GM21576 (cell line): ENCODE measurements around the gene TTC22.
A peak's percentile ranks its signal among the peaks of the same experiment; 100 is the strongest.

ENCODE experiments used
- ATAC-seq: cut with Tn5 transposase; IDR thresholded peaks from one replicate; pipeline ENCODE4 v1.9.1; 2021; ENCODE audit warnings: mild to moderate bottlenecking, moderate library complexity; ENCODE audit not compliant: unreplicated experiment

The TTC22 gene

GRCh38 chr1:54834007-54834541 lies 33.0 kb upstream of the TTC22 start:
- ATAC-seq, result no peak

- ATAC-seq, result no peak
Observed at GRCh38 chr1:54833121-54833520, 32.0 kb upstream of the TTC22 start.

DNA sequence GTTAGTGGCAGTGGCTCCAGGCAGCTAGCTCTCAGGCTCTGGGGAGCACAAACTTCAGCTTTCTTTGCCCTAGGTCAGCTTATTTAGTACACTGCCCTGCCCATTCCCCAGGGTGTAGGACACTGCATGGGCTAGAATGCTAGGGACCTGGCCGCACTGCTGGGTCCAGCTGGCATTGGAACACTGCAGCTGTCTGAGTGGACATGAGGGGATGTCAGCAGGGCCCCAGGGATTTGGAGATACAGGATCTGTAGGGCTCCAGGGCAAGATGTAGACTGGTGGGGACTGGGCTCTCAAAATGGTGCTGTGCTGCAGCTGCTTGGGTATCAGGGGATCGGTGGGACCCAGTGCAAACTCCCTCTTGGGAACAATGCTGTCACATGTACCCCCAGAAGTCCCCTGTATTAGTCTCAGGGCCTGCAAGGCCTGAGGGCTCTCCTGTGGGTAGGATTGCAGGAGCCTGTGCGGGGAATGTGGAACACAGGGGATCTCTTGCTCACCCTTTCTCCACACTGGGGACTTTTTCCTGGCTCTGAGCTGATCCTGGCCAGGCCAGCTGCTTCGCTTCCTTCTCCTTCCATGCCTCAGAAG lies 25.2 kb upstream of the TTC22 start:
- ATAC-seq, result no peak

- no peak for ATAC-seq
Observed at GRCh38 chr1:54825696-54826095, 24.6 kb upstream of the TTC22 start.

DNA sequence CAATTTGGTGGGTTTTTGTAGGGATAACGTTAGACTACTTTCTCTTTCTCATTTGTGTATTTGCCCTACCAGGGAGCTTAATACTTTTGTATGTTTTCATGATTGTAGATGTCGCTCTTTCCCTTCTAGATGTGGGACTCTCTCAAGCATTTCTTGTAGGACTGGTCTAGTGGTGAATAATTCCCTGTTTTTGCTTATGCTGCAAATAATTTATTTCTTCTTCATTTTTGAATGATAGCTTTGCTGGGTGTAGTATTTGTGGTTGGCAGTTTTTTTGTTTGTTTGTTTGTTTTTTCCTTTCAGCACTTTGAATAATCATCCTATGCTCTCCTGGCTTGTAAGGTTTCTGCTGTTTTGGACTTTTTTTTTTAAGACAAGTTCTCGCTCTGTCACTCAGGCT lies 22.5 kb upstream of the TTC22 start:
- ATAC-seq, result no peak

GRCh38 chr1:54819733-54820132 lies 18.6 kb upstream of the TTC22 start:
- ATAC-seq, result no peak

DNA sequence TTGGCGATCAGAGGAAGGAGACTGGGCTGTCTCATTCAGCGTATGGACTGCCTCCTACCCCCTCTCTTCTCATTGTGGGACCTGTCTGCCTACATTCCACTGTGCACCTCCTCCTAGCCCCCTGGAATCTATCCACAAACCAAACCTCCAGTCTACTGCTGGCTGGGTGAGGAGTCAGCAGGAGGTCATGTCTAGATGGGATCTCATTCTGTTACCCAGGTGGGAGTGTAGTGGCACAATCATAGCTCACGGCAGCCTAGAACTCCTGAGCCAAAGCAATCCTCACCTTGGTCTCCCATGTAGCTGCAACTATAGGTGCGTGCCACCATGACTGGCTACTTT lies 18.0 kb upstream of the TTC22 start:
- ATAC-seq, result no peak

DNA sequence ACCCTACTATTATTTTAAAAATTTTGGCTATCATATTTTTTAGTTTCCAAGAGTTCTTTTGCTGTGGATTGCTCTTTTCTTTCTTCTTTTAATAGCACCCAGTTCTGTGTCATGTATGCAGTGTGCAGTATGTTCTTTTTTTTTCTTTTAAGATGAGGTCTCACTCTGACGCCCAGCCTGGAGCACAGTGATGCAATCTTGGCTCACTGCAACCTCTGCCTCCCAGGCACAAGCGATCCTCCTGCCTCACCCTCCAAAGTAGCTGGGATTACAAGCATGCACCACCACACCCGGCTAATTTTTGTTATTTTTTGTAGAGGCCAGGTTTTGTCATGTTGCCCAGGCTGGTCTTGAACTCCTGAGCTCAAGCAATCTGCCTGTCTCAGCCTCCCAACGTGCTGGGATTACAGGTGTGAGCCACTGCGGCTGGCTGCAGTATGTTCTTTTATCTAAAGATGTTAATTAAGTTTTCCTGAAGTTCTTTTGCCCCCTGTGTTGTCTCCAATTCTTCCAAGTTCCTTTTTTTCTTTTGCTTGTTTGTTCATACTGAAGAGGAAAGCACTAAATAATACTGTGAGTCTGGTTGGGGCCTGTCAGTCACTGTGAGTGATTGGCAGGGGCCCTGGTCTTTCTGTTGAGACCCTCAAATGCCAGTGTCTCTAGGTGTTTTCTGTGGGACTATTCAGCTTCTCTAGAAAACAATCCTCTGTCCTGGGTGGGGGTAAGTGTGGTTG lies 17.5 kb upstream of the TTC22 start:
- ATAC-seq, result no peak

GRCh38 chr1:54816951-54817350 lies 15.8 kb upstream of the TTC22 start:
- ATAC-seq, result no peak

DNA sequence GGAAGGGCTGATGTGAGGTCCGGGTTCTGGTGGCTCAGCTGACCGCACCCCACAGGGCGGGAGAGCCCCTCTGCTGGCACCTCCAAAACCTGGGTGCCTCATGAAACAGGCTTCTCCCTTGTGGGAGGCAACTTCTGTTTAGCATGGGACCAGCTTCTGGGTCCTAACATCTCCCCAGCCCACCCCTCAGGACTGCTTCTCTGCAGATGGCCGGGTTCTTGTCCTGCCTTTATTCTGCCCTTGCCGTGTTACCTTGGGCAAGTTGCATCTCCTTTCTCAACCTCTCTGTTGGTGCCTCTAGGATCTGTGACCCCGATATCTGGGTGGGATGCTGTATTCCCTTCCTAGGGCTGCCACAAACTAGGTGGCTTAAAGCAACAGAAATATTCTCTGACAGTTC lies 15.0 kb upstream of the TTC22 start:
- ATAC-seq, result no peak

DNA sequence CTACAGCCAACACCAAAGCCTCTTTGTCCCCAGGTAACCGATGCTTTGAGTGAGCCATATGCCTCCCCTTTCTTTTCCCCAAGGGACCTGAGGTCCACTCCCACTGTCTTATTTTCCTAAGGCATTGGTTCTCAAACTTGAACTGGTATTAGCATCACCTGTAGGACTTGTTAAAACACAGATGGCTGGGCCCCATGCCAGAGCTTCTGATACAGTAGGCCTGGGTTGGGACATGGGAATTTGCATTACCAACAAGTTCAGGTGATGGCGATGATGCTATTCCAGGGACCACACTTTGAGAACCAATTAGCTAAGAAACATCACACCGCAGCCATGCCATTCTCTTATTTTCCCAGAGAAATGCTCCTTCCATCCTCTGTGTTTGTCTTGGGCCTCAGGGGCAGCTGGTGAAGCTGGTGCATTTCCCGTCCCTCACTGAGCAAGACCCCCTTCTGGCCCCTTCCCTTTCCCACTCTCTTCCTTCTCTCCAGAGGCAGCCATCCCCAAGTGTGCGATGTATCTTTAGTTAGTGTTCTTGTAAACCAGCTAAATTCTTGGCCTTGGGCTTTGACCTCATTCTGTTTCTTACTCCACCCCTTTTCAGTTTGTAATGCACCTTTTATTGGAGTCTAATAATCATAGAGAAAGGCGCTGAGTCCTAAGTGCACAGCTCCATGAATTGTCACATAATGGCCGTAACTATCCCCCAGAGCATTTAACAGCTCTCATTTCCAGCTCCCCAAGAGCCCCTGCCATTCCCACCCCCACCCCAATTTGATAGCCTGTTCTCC lies 14.2 kb upstream of the TTC22 start:
- no peak for ATAC-seq

- no peak for ATAC-seq
Observed at GRCh38 chr1:54814571-54814970, 13.4 kb upstream of the TTC22 start.

- no peak for ATAC-seq
Observed at GRCh38 chr1:54814126-54814498, 13.0 kb upstream of the TTC22 start.

- ATAC-seq, result no peak
Observed at GRCh38 chr1:54813485-54814125, 12.5 kb upstream of the TTC22 start.

DNA sequence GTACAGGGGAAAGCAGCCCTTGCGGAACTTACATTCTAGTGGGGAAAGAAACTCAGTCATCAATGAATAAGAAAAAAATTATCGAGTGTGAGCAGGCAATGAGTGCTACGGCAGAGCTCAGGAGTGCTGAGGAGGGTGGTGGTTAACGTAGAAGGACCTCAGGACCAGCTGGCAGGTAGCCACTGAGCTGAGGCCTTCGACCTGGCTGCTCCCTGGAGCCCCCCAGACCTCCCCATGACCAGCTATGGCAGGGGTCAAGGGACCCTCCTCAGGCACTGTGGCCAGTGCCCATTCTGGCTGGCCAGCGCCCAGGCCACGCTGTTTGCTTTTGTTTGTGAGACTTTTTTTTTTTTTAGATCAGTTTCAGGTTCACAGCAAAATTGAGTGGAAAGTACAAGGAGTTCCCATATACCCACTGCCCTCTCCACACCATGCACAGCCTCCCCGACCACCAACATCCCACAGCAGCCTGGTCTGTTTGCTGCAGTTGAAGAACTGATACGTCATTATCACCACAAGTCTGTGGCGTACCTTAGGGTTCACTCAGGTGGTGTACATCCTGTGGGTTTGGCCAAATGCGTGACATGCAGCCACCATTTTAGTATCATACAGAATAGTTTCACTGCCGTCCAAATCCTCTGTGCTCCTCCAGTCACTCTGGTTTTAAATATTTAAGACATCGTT lies 11.8 kb upstream of the TTC22 start:
- ATAC-seq, result no peak

- no peak for ATAC-seq
Observed at GRCh38 chr1:54811739-54812655, 10.9 kb upstream of the TTC22 start.

DNA sequence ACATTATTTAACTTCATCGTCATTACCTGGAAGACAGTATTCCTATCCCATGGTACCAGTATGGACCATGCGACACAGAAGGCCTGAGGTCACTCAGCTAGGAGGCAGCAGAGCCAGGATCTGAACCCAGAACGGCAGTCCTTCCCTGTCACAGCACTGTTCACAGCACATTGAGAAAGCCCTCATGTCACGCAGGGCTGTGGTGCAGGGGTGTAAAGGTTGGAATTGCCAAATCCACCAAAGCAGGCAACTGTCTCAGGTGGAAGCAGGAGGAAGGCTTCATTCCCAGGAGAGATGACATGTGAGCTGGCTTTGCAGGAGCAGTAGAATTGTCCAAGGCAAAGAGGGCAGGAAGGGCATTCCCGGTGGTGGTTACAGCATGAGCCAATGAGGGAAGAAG lies 9.9 kb upstream of the TTC22 start:
- no peak for ATAC-seq

DNA sequence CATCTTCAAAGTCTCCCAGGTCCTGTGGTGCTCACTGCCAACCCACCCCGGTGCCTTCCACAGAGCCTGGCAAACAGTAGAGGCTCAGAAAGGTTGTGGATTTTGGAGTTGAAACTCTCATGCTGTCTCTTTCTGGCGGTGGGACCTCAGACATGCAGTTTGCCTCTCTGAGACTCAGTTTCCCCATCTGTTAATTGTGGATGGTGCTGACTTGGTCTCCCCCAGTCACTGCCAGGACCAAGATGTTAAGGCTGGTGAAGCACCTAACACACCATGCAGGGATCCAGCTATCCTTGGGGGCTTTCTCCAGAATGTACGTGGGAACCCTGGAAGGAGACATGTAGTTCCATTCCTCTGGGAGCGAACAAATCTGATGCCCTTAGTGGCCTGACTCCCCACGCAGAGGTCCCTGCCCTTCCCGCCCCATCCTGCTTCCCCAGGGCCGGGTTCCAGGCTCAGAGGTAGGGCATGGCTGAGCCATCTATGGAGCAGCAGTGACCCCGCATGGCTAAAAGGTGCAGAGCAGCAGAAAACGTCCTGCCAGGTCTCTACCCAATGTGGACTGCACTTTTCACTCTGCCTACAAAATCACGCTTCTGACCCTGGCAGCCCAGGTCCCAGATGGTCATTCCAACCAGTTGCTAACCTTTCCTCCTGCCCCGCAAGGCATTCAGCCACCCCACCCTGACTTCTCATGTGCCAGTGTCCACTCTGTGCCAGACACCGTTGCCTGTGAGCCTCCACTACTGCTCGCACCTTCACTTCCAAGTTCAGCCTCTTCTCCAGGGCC lies 9.2 kb upstream of the TTC22 start:
- peak; percentile 59 for ATAC-seq

DNA sequence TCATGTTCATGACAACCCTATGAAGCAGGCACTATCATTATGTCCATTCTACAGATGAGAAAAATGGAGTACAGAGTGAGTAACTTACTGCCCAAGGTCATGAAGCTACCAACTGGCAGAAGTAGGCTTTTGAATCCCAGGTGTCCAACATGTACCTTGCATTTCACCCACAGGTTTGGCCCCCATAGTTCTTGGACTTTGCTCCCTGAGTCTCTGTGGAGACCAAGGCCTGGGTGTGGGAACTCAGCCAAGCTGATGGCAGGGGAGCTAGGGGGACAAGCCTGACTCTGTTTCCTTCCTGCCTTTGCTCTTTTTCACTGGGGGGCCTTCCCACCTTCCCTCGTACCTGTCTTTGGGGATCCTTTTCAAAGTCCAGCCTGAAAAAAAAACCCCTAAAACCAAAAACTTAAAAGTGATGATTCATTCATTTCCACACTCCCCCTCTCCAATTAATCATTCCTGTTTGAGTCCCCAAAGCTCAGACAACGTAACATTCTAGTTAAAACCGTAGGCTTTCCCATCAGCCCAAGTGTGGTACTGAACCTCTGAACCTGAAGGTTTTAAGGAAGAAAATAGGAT lies 8.5 kb upstream of the TTC22 start:
- no peak for ATAC-seq
